K562 (cell line): Measurements from ENCODE around the gene SNCB. TPM values are rescaled to one million over a fixed set of nuclear protein-coding genes. Genes with fewer than 3 reads are reported as not detected.

ENCODE experiments used
- CBX3 ChIP-seq, 2 experiments: IDR thresholded peaks; 1 replicate in 1 of 2; 2 replicates in 1 of 2; pipeline ENCODE4 v1.6.1; 2012; ENCODE audit warnings: inconsistent platforms in 2 of 2, low read length in 2 of 2, borderline replicate concordance in 1 of 2, control low read depth in 1 of 2
- HDAC2 ChIP-seq: fragments of 450-650 bp; IDR thresholded peaks from 2 replicates; pipeline ENCODE4 v1.6.1; 2016; ENCODE audit warnings: mild to moderate bottlenecking
- RBBP5 ChIP-seq: fragments of 200-600 bp; sonication (generic); IDR thresholded peaks from 2 replicates; pipeline ENCODE4 v1.6.1; 2012; ENCODE audit warnings: borderline replicate concordance, mild to moderate bottlenecking, low read length, control low read depth, inconsistent platforms; ENCODE audit not compliant: insufficient read depth, poor library complexity, severe bottlenecking
- RCOR1 ChIP-seq, 2 experiments: IDR thresholded peaks; 2 replicates each; pipeline ENCODE4 v1.6.1; 2012; ENCODE audit warnings: low read depth in 2 of 2, low read length in 2 of 2, borderline replicate concordance in 1 of 2, improper control_type of control experiment in 1 of 2
- ZNF121 ChIP-seq: sonication (generic); formaldehyde crosslinking; conservative IDR thresholded peaks from 2 replicates; pipeline ENCODE4 v1.8.0; 2022; ENCODE audit warnings: missing genetic modification reagents
- polyA plus RNA-seq, 8 experiments: library from polyadenylated mRNA; depleted of rRNA in 4 of 8; stranded (reverse) in 5 of 8; unstranded in 3 of 8; fragments of >200 nt; fragmentation: Nextera tagmentation in 2 of 8; fragmentation: Illumina TruSeq in 1 of 8; extraction: Ambion mirVana in 2 of 8; extraction: Trizol in 1 of 8; gene quantifications; 2 replicates each; pipeline versions ENCODE4 v1.2.1 to v1.2.3, GENCODE V29; 2011 to 2014; ENCODE audit warnings: inconsistent platforms in 1 of 8, missing spikeins in 1 of 8
- total RNA-seq, 7 experiments: library from RNA; depleted of rRNA in 6 of 7; stranded (reverse); fragments of >200 nt in 6 of 7; fragmentation: Illumina TruSeq in 2 of 7; extraction: Trizol in 2 of 7; gene quantifications; 2 replicates each; pipeline versions ENCODE4 v1.2.1 to v1.2.3, GENCODE V29; 2011 to 2021; ENCODE audit warnings: low replicate concordance in 1 of 7
- TF ChIP-seq, protein P1 (sequence below), 3 experiments: fragments of 200-800 bp in 1 of 3; fragments of 250-450 bp in 1 of 3; fragments of 450-650 bp in 1 of 3; sonication (Bioruptor Pico) in 1 of 3; sonication (Bioruptor generic) in 1 of 3; formaldehyde crosslinking in 1 of 3; IDR thresholded peaks; 2 replicates each; pipeline versions ENCODE4 v1.6.1 to v1.8.0; 2016 to 2022; ENCODE audit warnings: mild to moderate bottlenecking in 2 of 3, missing genetic modification characterization in 2 of 3, missing compliant biosample characterization in 1 of 3, moderate library complexity in 1 of 3

Gene SNCB
- total and polyA plus RNA-seq, 9 of the 15 experiments (the other 6 are each of a cell fraction or from before 2014, with no cell fraction given): not detected

DNA sequence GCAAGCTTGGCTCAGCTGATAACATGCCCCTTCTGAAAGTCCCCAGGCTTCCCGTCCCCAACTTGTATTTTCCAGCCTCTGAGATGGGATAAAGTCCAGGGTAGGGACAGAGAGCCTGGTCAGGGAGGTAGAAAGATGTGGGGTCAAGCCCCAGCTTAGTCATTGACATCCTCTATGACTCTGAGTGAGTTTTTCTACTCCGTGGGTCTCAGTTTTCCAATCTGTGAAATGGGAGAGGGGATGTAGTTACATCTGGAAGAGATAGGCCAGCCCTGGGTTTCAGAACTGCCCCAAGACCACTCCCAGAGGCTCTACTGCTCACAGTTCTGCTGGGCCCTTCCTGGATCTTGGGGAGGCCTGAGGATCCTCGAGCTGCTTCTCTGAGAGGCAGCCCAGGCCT is 23.5 kb downstream of the SNCB start (continued):
- TF ChIP-seq ZNF121 (no peak), HDAC2 (peak; percentile 60; the same call in 1 of the 2 replicates), CBX3 (IDR thresholded peaks at IDR 0.05; ENCODE audit: borderline replicate concordance in 1 of 2, low read length in 2 of 2) (peak in 1 of 2 experiments; percentile 57; a peak in 1 of 3 replicates), RBBP5 (no peak), RCOR1 (IDR thresholded peaks at IDR 0.05; ENCODE audit: borderline replicate concordance in 1 of 2, low read depth in 2 of 2, low read length in 2 of 2) (peak in 1 of 2 experiments; percentile 76; a peak in 2 of 4 replicates)
- TF ChIP-seq, protein P1, sequence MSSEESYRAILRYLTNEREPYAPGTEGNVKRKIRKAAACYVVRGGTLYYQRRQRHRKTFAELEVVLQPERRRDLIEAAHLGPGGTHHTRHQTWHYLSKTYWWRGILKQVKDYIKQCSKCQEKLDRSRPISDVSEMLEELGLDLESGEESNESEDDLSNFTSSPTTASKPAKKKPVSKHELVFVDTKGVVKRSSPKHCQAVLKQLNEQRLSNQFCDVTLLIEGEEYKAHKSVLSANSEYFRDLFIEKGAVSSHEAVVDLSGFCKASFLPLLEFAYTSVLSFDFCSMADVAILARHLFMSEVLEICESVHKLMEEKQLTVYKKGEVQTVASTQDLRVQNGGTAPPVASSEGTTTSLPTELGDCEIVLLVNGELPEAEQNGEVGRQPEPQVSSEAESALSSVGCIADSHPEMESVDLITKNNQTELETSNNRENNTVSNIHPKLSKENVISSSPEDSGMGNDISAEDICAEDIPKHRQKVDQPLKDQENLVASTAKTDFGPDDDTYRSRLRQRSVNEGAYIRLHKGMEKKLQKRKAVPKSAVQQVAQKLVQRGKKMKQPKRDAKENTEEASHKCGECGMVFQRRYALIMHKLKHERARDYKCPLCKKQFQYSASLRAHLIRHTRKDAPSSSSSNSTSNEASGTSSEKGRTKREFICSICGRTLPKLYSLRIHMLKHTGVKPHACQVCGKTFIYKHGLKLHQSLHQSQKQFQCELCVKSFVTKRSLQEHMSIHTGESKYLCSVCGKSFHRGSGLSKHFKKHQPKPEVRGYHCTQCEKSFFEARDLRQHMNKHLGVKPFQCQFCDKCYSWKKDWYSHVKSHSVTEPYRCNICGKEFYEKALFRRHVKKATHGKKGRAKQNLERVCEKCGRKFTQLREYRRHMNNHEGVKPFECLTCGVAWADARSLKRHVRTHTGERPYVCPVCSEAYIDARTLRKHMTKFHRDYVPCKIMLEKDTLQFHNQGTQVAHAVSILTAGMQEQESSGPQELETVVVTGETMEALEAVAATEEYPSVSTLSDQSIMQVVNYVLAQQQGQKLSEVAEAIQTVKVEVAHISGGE (CRISPR knock-in tag; IDR thresholded peaks at IDR 0.05): no peak
- TF ChIP-seq, all 486 proteins: peak for 13
